RWPE1 (cell line): ENCODE results near the gene DNAJC17.

Experiments used
- CTCF ChIA-PET: fragments of 350-600 bp; sonication (Branson Sonifier 250); formaldehyde crosslinking; extraction: SDS; loops from one replicate; lab custom pipeline; 2021; lab: Yijun Ruan, JAX
- POLR2A ChIA-PET: fragments of 400-600 bp; formaldehyde crosslinking; extraction: SDS; loops from one replicate; lab custom pipeline; 2020; ENCODE audit warnings: antibody characterized with exemption; ENCODE audit not compliant: low non-redundant PET; lab: Yijun Ruan, JAX
- DNase-seq: peaks from one replicate; pipeline ENCODE4 v3.0.0; 2012; ENCODE audit warnings: low spot score
- H3K27ac ChIP-seq: fragments of 450-650 bp; 2 replicates; pipeline ENCODE4 v1.5.1; 2017
- TF ChIP-seq, protein P1 (sequence below): fragments of 450-650 bp; conservative IDR thresholded peaks from 2 replicates; pipeline ENCODE4 v1.5.1; 2017; ENCODE audit warnings: low read depth, mild to moderate bottlenecking

The DNAJC17 gene

DNA sequence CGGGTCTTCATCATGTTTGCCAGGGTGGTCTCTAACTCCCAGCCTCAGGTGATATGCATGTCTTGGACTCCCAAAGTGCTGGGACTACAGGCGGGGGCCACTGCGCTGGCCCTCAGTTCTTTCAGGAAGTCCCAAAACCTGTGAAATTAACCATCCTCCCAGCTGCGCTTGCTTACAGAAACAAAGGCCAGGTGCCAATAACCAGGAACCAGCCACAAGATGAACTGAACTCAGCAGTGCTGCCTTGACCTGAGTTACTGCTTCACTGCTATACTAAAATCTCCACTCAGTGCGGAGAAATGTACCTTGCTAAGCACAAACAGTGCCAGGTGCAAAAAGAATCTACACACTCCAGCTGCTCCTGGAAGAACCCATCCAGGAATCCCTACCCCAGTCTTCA, 47.3 kb downstream of the DNAJC17 start:
- H3K27ac ChIP-seq: no peak overlapping the region
- POLR2A ChIA-PET: no interaction called here
- CTCF ChIA-PET: interaction anchor here (0.7 kb wide), 1 partner anchor 33 kb away, joined by 3 read pairs; no protein-coding TSS in a partner anchor
- TF ChIP-seq, protein P1, sequence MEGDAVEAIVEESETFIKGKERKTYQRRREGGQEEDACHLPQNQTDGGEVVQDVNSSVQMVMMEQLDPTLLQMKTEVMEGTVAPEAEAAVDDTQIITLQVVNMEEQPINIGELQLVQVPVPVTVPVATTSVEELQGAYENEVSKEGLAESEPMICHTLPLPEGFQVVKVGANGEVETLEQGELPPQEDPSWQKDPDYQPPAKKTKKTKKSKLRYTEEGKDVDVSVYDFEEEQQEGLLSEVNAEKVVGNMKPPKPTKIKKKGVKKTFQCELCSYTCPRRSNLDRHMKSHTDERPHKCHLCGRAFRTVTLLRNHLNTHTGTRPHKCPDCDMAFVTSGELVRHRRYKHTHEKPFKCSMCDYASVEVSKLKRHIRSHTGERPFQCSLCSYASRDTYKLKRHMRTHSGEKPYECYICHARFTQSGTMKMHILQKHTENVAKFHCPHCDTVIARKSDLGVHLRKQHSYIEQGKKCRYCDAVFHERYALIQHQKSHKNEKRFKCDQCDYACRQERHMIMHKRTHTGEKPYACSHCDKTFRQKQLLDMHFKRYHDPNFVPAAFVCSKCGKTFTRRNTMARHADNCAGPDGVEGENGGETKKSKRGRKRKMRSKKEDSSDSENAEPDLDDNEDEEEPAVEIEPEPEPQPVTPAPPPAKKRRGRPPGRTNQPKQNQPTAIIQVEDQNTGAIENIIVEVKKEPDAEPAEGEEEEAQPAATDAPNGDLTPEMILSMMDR: no peak
- no peak for DNase-seq

DNA sequence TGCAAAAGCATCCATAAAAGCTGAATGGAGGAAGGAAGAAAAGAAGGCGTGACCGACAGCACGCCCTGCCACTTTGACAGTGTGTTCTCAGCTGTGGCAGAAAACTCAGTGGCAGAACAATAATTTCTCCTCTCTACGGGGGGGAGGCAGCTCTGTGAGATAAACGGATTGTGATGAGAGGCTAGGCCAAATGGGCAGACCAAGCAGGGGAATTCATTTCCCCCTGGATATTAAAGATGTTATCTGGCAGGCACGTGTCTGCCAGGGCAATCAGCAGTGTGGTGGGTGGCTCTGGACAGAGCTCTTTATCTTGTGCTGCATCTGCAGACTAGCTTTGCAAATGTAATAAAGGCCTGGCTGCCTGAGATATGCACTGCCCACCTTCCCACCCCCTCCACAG, 50.3 kb downstream of the DNAJC17 start:
- TF ChIP-seq, protein P1: no peak
- ChIA-PET CTCF (no interaction called here), POLR2A (interaction anchor here (1.2 kb wide), 1 partner anchor 13 kb away, joined by 3 read pairs; the partner anchor contains the start of gene C15orf62)
- DNase-seq: no peak
- H3K27ac ChIP-seq: peak overlapping the region; percentile 51

DNA sequence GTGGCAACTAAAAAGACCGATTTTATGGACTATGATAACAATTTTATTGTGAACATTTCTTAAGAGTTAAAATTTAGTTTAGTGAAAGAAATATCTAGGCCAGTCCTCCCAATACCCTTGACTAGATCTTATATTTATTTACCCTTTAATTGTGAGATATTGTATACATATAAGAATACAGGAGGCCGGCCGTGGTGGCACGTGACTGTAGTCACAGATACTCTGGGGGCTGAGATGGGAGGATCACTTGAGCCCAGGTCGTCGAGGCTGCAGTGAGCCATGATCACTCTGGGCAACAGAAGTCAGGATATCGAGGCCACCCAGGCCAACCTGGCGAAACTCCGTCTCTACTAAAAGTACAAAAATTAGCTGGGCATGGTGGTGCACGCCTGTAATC, 51.5 kb downstream of the DNAJC17 start:
- ChIA-PET POLR2A (interaction anchor here (0.7 to 1.2 kb wide), 2 partner anchors 14 to 36 kb away, joined by 3 to 5 read pairs; partner anchors contain the start of gene C15orf62), CTCF (interaction anchor here (0.6 kb wide), 1 partner anchor 166 kb away, joined by 4 read pairs; no protein-coding TSS in a partner anchor)
- peak overlapping the region; percentile 89 for H3K27ac ChIP-seq
- no peak for DNase-seq
- TF ChIP-seq, protein P1: no peak

DNA sequence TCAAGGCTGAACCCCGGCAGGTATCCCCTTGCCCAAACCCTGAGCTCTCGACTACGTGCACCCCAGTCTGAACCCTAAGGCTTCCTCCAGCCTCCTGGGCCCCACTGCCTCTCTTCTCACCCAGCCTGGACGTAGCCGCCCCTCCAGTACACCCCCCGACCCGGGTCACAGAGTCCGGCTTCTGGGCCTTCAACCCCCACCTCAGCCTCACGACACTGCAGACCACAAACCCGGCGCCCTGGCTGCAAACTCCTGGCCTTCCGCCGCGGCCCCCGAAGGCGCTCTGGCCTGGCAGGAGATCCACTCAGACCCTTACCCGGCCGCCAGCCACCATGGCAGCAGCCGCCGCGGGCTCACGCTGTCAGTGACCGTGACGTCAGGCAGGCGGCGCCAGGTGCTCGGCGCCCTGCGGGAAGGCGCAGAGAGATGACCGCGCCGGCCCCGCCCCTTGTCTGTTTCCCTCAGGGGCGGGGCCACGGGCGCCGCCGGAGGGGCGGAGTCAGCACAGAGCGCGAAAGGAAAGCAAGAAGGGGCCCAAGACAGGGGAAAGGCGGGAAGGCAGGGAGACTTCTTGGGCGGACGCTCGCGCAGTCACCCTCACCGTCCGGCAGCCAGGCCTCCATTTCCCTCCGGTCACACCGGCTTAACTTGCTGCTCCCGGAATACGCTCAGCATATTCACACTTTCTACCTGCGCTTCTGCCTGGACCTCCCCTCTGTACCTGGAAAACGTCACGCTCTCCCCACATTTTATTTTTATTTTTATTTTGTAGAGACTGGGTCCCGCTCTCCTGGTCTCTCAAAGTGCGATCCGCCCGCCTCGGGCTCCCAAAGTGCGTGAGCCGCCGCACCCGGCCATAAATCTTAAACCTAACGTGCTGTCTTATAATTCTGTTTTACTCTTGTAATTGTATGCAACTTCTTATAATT, 52.1 kb downstream of the DNAJC17 start, which contains the start of gene RMDN3:
Gene RMDN3 (minus strand): TSS at position 372 of the 929 bp plus-strand sequence. CDS start 471 bp downstream, outside the sequence.
- H3K27ac ChIP-seq: peak within 1 kb of the TSS; percentile 89
- TF ChIP-seq, protein P1: no peak
- POLR2A ChIA-PET: no interaction called here
- peak; percentile 91 for DNase-seq
- CTCF ChIA-PET: interaction anchor here (0.5 kb wide), 1 partner anchor 187 kb away, joined by 4 read pairs; no protein-coding TSS in a partner anchor

DNA sequence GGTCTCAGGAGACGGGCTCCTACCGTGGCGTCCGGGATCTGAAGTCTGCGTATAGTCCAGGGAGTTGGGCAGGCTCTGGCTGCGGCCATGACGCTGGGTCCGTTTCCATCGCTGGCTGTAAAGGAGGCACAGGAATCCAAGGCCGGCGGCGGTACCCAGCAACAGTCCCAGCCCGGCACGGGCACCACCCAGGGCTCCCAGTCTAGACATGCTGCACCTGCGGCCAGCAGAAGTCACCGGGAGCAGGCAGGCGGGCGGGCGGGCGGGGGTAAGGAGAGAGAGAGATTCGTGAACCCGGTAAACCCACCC, 52.7 kb downstream of the DNAJC17 start:
- ChIA-PET CTCF (interaction anchor here (0.5 to 0.6 kb wide), 2 partner anchors 140 to 188 kb away, joined by 3 to 4 read pairs; partner anchors contain the start of gene VPS18), POLR2A (no interaction called here)
- no peak for DNase-seq
- peak overlapping the region; percentile 89 for H3K27ac ChIP-seq
- TF ChIP-seq, protein P1: no peak

DNA sequence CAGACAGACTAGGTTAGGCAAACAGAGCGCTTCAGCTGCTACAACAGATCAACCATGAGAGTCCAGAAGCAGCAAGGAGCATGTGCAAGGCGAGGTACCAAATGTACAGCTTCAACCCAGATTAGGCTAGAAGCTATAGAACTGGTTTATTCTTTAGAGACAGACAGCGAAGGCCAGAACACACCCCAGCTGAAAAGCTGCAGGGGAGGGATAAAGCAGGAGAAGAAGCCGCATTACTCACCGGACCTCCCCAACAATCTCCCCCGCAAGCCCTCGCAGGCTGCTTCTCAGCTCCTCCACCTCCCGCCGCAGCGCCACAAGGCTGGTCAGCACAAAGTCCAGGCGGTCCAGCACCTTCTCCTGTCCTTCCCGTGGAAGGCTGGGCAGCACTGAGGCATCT, 55.5 kb downstream of the DNAJC17 start:
- ChIA-PET CTCF (interaction anchor here (1.1 to 1.2 kb wide), 2 partner anchors 31 to 142 kb away, joined by 3 to 5 read pairs; partner anchors contain the start of gene VPS18), POLR2A (no interaction called here)
- no peak for DNase-seq
- TF ChIP-seq, protein P1: no peak
- H3K27ac ChIP-seq: peak overlapping the region; percentile 12; the same call in 1 of the 2 replicates
